Tibial nerve (tissue), 3 donors: ENCODE data around the gene SKAP1.

Source experiments
- POLR2A ChIP-seq, 2 donors: fragments of 450-650 bp; IDR thresholded peaks; one replicate each; pipeline ENCODE4 v1.6.1; 2017; ENCODE audit warnings: antibody characterized with exemption in 2 of 2, mild to moderate bottlenecking in 2 of 2, moderate library complexity in 2 of 2
- TF ChIP-seq, protein P1 (sequence below), 5 experiments: fragments of 200-600 bp in 3 of 5; fragments of 450-650 bp in 2 of 5; sonication (generic) in 3 of 5; IDR thresholded peaks; one replicate each; pipeline ENCODE4 v1.5.1; 2016 to 2019; ENCODE audit warnings: antibody characterized with exemption in 5 of 5, mild to moderate bottlenecking in 3 of 5, moderate library complexity in 2 of 5

DNA sequence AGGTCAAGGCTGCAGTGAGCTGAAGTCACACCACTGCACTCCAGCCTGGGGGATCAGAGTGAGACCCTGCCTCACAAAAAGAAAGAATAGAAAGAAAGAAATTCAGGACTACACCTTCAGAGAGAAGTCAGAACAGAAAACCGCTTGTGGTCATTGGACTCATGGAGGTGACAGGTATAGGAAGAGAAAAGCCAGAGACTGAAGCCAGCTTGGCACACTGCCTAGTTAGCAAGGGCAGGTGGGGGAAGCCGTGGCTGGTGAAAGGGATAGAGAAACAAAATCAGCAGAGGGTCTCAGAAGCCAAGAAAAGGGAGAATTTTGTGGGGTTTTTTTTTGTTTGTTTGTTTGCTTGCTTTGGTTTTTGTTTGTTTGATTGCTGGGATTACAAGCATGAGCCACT is 32.9 kb upstream of the SKAP1 start:
- TF ChIP-seq, protein P1, sequence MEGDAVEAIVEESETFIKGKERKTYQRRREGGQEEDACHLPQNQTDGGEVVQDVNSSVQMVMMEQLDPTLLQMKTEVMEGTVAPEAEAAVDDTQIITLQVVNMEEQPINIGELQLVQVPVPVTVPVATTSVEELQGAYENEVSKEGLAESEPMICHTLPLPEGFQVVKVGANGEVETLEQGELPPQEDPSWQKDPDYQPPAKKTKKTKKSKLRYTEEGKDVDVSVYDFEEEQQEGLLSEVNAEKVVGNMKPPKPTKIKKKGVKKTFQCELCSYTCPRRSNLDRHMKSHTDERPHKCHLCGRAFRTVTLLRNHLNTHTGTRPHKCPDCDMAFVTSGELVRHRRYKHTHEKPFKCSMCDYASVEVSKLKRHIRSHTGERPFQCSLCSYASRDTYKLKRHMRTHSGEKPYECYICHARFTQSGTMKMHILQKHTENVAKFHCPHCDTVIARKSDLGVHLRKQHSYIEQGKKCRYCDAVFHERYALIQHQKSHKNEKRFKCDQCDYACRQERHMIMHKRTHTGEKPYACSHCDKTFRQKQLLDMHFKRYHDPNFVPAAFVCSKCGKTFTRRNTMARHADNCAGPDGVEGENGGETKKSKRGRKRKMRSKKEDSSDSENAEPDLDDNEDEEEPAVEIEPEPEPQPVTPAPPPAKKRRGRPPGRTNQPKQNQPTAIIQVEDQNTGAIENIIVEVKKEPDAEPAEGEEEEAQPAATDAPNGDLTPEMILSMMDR (IDR thresholded peaks at IDR 0.05), result no peak
- TF ChIP-seq POLR2A (IDR thresholded peaks at IDR 0.05), result no peak
